ENCODE measurements around the gene MET. TPM values are rescaled to one million over a fixed set of nuclear protein-coding genes. Genes with fewer than 3 reads are reported as not detected.

MET gene
- total and polyA plus RNA-seq, 2 of the 8 experiments (the other 6 are each of a cell fraction or from before 2014, with no cell fraction given): 3.5 to 12.9 TPM

- no peak overlapping the region for H2BK15ac ChIP-seq (ENCODE audit: low read length)
- no peaks in the 10 kb centered on the region for H3K9me3 ChIP-seq (ENCODE audit: insufficient read depth in 2 of 2, low read depth in 1 of 2, low read length in 1 of 2)
- peak overlapping the region; percentile 4 to 6; a peak in 1 of 4 replicates for H3K4me2 ChIP-seq (ENCODE audit: insufficient read depth in 1 of 2, low read depth in 2 of 2, low read length in 2 of 2)
- FAIRE-seq: no peak
- TF ChIP-seq JUN (IDR thresholded peaks at IDR 0.05; ENCODE audit: low read depth, low read length) (no peak), ZNF274 (IDR thresholded peaks at IDR 0.05; ENCODE audit: borderline replicate concordance, extremely low read depth, low read length) (no peak), KDM5A (IDR thresholded peaks at IDR 0.05; ENCODE audit: low read length) (no peak), TEAD4 (IDR thresholded peaks at IDR 0.05; ENCODE audit: low read depth, low read length) (no peak), RNF2 (IDR thresholded peaks at IDR 0.05; ENCODE audit: borderline replicate concordance, low read depth, low read length, missing control alignments, poor library complexity, severe bottlenecking) (no peak), RBBP5 (IDR thresholded peaks at IDR 0.05; ENCODE audit: borderline replicate concordance, low read depth, low read length) (no peak), USF2 (IDR thresholded peaks at IDR 0.05; ENCODE audit: low read length) (no peak), EP300 (IDR thresholded peaks at IDR 0.05; ENCODE audit: borderline replicate concordance in 1 of 2, low read depth in 2 of 2, low read length in 2 of 2) (no peak), CTBP2 (IDR thresholded peaks at IDR 0.05; ENCODE audit: borderline replicate concordance, insufficient read depth, insufficient read length, low read length) (no peak), BACH1 (IDR thresholded peaks at IDR 0.05; ENCODE audit: low read length) (no peak)
- peaks cover 0 to 10% (median 8%) of the 10 kb centered on the region in 4 experiments; a peak in 4 of 7 replicates for H3K4me1 ChIP-seq (replicated peaks in 1 of 4; ENCODE audit: control insufficient read depth in 3 of 4, insufficient read depth in 4 of 4, low read length in 3 of 4)
- ChIA-PET CTCF (ENCODE audit: partially characterized antibody) (interaction anchor here (0.9 to 6.0 kb wide), 5 partner anchors 19 to 546 kb away, joined by 3 to 57 read pairs (median 4); no protein-coding TSS in a partner anchor), POLR2A (ENCODE audit: partially characterized antibody) (no interaction called here)
- H4K5ac ChIP-seq (ENCODE audit: insufficient read length, low read depth, low read length): no peak overlapping the region
- H4K91ac ChIP-seq (replicated peaks; ENCODE audit: insufficient read length, low read length): no peak overlapping the region
- H4K20me1 ChIP-seq (replicated peaks in 1 of 2; ENCODE audit: control insufficient read depth in 1 of 2, insufficient read depth in 2 of 2, low read length in 2 of 2): no peaks in the 10 kb centered on the region
- no peak overlapping the region for H2AK5ac ChIP-seq (ENCODE audit: low read depth, low read length)
- H3K4me3 ChIP-seq (ENCODE audit: extremely low read depth in 1 of 4, insufficient read depth in 2 of 4, low read depth in 3 of 4, low read length in 4 of 4): no peak overlapping the region
- DNase-seq (ENCODE audit: low read depth in 1 of 2, low spot score in 2 of 2): no peak
- no peak overlapping the region for H3K14ac ChIP-seq (ENCODE audit: insufficient read length)
- no peak overlapping the region for H2BK120ac ChIP-seq (replicated peaks; ENCODE audit: low read depth, low read length)
- no peak overlapping the region for H3K27ac ChIP-seq (ENCODE audit: low read depth, low read length)
- no peak overlapping the region for H3K56ac ChIP-seq (replicated peaks; ENCODE audit: insufficient read length, low read depth, low read length)
- H3K23ac ChIP-seq (ENCODE audit: insufficient read length): no peak overlapping the region
- no peak overlapping the region for H3K18ac ChIP-seq (ENCODE audit: extremely low read depth, low read length)
- no peak overlapping the region for H2BK5ac ChIP-seq (ENCODE audit: low read depth, low read length)
- H3K9ac ChIP-seq (replicated peaks in 1 of 4; ENCODE audit: extremely low read depth in 1 of 4, low read depth in 3 of 4, low read length in 3 of 4): no peak overlapping the region; a peak in 1 of 7 replicates
- no peaks in the 10 kb centered on the region for H3K79me1 ChIP-seq (ENCODE audit: low read depth, low read length)
- H4K8ac ChIP-seq (ENCODE audit: extremely low read depth, insufficient read depth, low read length): no peak overlapping the region
- no peak overlapping the region for H2BK20ac ChIP-seq (ENCODE audit: low read length)
- H3K4ac ChIP-seq (replicated peaks; ENCODE audit: insufficient read length, low read depth, low read length): no peak overlapping the region
- H2BK12ac ChIP-seq (ENCODE audit: low read depth, low read length): no peak overlapping the region
- H2AFZ ChIP-seq (ENCODE audit: low read length): no peak overlapping the region
- no peaks in the 10 kb centered on the region for H3K27me3 ChIP-seq (replicated peaks in 1 of 4; ENCODE audit: control insufficient read depth in 3 of 4, extremely low read depth in 1 of 4, insufficient read depth in 3 of 4, low read length in 3 of 4)
- WGBS, 2 experiments (ENCODE audit: extremely low coverage in 1 of 2, insufficient coverage in 1 of 2, insufficient read length in 1 of 2, insufficient replicate concordance in 2 of 2, low coverage in 1 of 2, low lambda C conversion rate in 2 of 2, missing lambda C conversion rate in 1 of 2): 14% methylated on average over 1 of the region's 1 CpG; no CpG with 5 or more reads in 1 of the 2 experiments
- no peaks in the 10 kb centered on the region for H3K79me2 ChIP-seq (ENCODE audit: control insufficient read depth in 1 of 2, insufficient read depth in 2 of 2, low read length in 2 of 2)
- no peaks in the 10 kb centered on the region for H3K23me2 ChIP-seq (ENCODE audit: low read depth, low read length)
- no peaks in the 10 kb centered on the region for H3K36me3 ChIP-seq (ENCODE audit: control insufficient read depth in 2 of 4, insufficient read depth in 4 of 4, low read length in 3 of 4)
Observed at GRCh38 chr7:116782177-116782711, 110.2 kb downstream of the MET start.
